ENCODE data around the gene RPS21.

RPS21 gene

DNA sequence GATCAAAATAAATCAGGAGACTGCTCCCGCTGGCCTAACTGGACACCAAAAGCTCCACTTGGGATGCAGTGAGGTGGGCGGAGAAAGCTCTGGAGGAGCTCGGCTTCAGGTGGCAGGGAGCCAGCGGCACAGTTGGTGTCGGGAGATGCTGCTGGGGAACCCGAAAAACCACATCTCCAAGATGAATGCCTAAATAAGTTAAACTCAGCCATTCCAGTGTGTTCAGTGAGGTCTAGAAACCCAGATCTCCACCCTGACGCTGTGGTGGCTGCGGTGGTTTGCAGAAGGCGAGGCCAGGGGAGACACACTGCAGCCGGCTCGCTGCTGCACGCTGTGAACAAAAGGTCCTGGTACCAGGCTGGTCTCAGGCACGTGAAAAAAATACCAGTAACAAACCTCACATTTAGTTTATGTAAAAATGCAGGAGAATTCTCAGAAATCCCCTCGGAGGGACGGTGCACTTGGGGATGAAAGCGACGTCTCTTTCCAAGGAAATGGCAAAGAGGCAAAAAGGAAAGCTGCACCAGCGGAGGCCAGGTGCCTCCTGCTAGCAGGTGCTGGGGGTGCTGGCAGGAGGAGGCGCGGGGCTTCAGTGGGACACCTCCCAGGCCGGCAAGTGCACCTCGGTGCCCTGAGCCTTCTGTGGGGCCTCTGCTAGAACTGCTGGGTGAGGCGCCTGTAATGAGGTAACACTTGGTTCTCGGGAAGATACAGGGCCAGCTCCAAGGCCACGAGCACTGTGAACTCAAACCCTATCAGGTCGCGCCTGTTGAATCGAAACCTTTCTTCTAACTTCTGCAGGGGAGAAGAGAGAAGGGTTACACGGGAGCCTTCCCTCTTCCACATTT lies 3.6 kb downstream of the RPS21 start:
- no peak overlapping the region for H3K4me3 ChIP-seq (ENCODE audit: low read depth, low read length)
- no peak for DNase-seq (ENCODE audit: low read depth)
- no peak for TF ChIP-seq CTCF (IDR thresholded peaks at IDR 0.05; ENCODE audit: low read depth, low read length, missing control alignments)

GRCh38 chr20:62391165-62392076 lies 4.5 kb downstream of the RPS21 start:
- H3K4me3 ChIP-seq (ENCODE audit: low read depth, low read length): no peak overlapping the region
- DNase-seq (ENCODE audit: low read depth): no peak
- no peak for TF ChIP-seq CTCF (IDR thresholded peaks at IDR 0.05; ENCODE audit: low read depth, low read length, missing control alignments)

- DNase-seq (ENCODE audit: low read depth): no peak
- no peak overlapping the region for H3K4me3 ChIP-seq (ENCODE audit: low read depth, low read length)
- TF ChIP-seq CTCF (IDR thresholded peaks at IDR 0.05; ENCODE audit: low read depth, low read length, missing control alignments): no peak
Observed at GRCh38 chr20:62392077-62392418, 5.1 kb downstream of the RPS21 start.

- TF ChIP-seq CTCF (IDR thresholded peaks at IDR 0.05; ENCODE audit: low read depth, low read length, missing control alignments): no peak
- DNase-seq (ENCODE audit: low read depth): no peak
- no peak overlapping the region for H3K4me3 ChIP-seq (ENCODE audit: low read depth, low read length)
Observed at GRCh38 chr20:62392621-62393334, 5.9 kb downstream of the RPS21 start.

- H3K4me3 ChIP-seq (ENCODE audit: low read depth, low read length): no peak overlapping the region
- TF ChIP-seq CTCF (IDR thresholded peaks at IDR 0.05; ENCODE audit: low read depth, low read length, missing control alignments): no peak
- no peak for DNase-seq (ENCODE audit: low read depth)
Observed at GRCh38 chr20:62393335-62393665, 6.4 kb downstream of the RPS21 start.

DNA sequence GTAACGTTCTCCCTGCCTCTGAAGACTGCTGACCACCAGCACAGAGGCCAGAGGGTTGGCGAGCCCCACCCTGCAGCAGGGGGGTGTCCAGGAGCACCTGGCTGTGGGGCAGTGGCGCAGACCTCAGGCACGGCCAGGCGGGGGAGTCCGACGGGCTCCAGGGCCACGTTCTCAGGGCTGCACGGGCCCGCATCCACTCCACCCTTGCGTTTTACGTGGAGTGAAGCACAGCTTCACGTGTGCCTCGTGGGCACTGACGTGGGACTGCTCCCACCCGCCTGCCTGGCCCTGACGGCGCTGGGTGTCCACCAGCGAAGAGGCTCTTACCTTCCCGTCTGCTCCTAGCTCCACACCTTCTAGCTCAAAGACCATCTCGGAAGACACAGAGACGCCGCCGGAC lies 6.9 kb downstream of the RPS21 start:
- no peak overlapping the region for H3K4me3 ChIP-seq (ENCODE audit: low read depth, low read length)
- no peak for TF ChIP-seq CTCF (IDR thresholded peaks at IDR 0.05; ENCODE audit: low read depth, low read length, missing control alignments)
- DNase-seq (ENCODE audit: low read depth): no peak

All from GM12864 (cell line).